Smooth muscle cell (in vitro differentiated cells): ENCODE results near the gene GPR180. TPM values are rescaled to one million over a fixed set of nuclear protein-coding genes. Genes with fewer than 3 reads are reported as not detected.

Experiments used
- DNase-seq: peaks from one replicate; lab custom pipeline; 2025; ENCODE audit not compliant: unreplicated experiment; lab: John Stamatoyannopoulos, UW
- H2AFZ ChIP-seq: fragments of 200-600 bp; sonication (generic); 2 replicates; pipeline ENCODE4 v1.6.0; 2016; ENCODE audit warnings: antibody characterized with exemption, low read depth, mild to moderate bottlenecking
- H3F3A ChIP-seq: fragments of 200-600 bp; sonication (generic); 2 replicates; pipeline ENCODE4 v1.6.0; 2017; ENCODE audit warnings: antibody characterized with exemption, low read depth
- H3K27ac ChIP-seq: fragments of 200-600 bp; sonication (generic); 2 replicates; pipeline ENCODE4 v1.5.1; 2016; ENCODE audit warnings: low read depth, mild to moderate bottlenecking
- H3K27me3 ChIP-seq: fragments of 200-600 bp; sonication (generic); 2 replicates; pipeline ENCODE4 v1.6.1; 2016; ENCODE audit warnings: low read depth, mild to moderate bottlenecking
- H3K36me3 ChIP-seq: fragments of 200-600 bp; sonication (generic); 2 replicates; pipeline ENCODE4 v1.5.1; 2016; ENCODE audit warnings: low read depth
- H3K4me1 ChIP-seq: fragments of 200-600 bp; sonication (generic); 2 replicates; pipeline ENCODE4 v1.5.1; 2016; ENCODE audit warnings: low read depth
- H3K4me2 ChIP-seq: fragments of 200-600 bp; sonication (generic); 2 replicates; pipeline ENCODE4 v1.6.0; 2016; ENCODE audit warnings: mild to moderate bottlenecking
- H3K4me3 ChIP-seq: fragments of 200-600 bp; sonication (generic); 2 replicates; pipeline ENCODE4 v1.5.1; 2016; ENCODE audit warnings: mild to moderate bottlenecking
- H3K79me2 ChIP-seq: fragments of 200-600 bp; sonication (generic); 2 replicates; pipeline ENCODE4 v1.6.0; 2016; ENCODE audit warnings: low read depth, mild to moderate bottlenecking
- H3K9ac ChIP-seq: fragments of 200-600 bp; sonication (generic); 2 replicates; pipeline ENCODE4 v1.6.0; 2016; ENCODE audit warnings: low read depth
- H3K9me3 ChIP-seq: fragments of 200-600 bp; sonication (generic); replicated peaks from 2 replicates; pipeline ENCODE4 v1.5.1; 2016; ENCODE audit warnings: low read depth
- H4K20me1 ChIP-seq: fragments of 200-600 bp; sonication (generic); 2 replicates; pipeline ENCODE4 v1.6.0; 2016; ENCODE audit warnings: low read depth
- WGBS: methylation state at CpG from one replicate; pipeline ENCODE4 v1.1.7; 2016; ENCODE audit warnings: low lambda C conversion rate; 5-methylcytosine and 5-hydroxymethylcytosine counted together
- polyA plus RNA-seq: library from polyadenylated mRNA; unstranded; fragments of >200 nt; fragmentation: Nextera tagmentation; extraction: Ambion mirVana; gene quantifications from 2 replicates; pipeline ENCODE4 v1.2.1, GENCODE V29; 2016
- total RNA-seq: library from RNA; depleted of rRNA; stranded (reverse); fragments of >200 nt; gene quantifications from 2 replicates; pipeline ENCODE4 v1.2.3, GENCODE V29; 2014
- TF ChIP-seq, protein P1 (sequence below): fragments of 200-600 bp; sonication (generic); IDR thresholded peaks from 2 replicates; pipeline ENCODE4 v1.5.1; 2017; ENCODE audit warnings: borderline replicate concordance, mild to moderate bottlenecking, antibody characterized with exemption; ENCODE audit not compliant: insufficient read depth, poor library complexity, severe bottlenecking

The GPR180 gene
- total and polyA plus RNA-seq, 2 experiments from 2014 or later: 10.8 to 25.0 TPM

DNA sequence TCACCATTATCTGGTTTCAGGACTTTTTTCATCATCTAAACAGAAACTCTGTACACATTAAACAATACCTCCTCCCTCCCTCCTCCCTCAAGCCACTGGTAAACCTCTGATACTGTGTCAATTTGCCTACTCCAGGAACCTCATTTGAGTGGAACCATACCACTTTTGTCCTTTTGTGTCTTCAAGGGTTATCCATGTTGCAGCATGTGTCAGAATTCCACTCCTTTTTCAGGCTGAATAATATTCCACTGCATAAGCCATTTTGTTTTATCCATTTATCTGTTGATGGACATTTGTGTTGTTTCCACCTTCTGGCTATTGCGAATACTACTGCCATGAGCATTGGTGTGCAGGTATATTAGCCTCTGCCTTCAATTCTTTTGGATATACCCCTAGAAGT, 33.2 kb upstream of the GPR180 start:
- no peak overlapping the region for H3K4me2 ChIP-seq
- H4K20me1 ChIP-seq: no peaks in the 10 kb centered on the region
- H3F3A ChIP-seq: no peaks in the 10 kb centered on the region
- 100% methylated on average over 1 of the region's 1 CpG for WGBS
- no peaks in the 10 kb centered on the region for H3K79me2 ChIP-seq
- DNase-seq: no peak
- H3K9ac ChIP-seq: no peak overlapping the region
- H3K4me1 ChIP-seq: no peaks in the 10 kb centered on the region
- H3K27me3 ChIP-seq: no peaks in the 10 kb centered on the region
- H3K27ac ChIP-seq: no peak overlapping the region
- no peak overlapping the region for H2AFZ ChIP-seq
- H3K36me3 ChIP-seq: peaks cover 2% of the 10 kb centered on the region
- TF ChIP-seq, protein P1, sequence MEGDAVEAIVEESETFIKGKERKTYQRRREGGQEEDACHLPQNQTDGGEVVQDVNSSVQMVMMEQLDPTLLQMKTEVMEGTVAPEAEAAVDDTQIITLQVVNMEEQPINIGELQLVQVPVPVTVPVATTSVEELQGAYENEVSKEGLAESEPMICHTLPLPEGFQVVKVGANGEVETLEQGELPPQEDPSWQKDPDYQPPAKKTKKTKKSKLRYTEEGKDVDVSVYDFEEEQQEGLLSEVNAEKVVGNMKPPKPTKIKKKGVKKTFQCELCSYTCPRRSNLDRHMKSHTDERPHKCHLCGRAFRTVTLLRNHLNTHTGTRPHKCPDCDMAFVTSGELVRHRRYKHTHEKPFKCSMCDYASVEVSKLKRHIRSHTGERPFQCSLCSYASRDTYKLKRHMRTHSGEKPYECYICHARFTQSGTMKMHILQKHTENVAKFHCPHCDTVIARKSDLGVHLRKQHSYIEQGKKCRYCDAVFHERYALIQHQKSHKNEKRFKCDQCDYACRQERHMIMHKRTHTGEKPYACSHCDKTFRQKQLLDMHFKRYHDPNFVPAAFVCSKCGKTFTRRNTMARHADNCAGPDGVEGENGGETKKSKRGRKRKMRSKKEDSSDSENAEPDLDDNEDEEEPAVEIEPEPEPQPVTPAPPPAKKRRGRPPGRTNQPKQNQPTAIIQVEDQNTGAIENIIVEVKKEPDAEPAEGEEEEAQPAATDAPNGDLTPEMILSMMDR: no peak
- no peaks in the 10 kb centered on the region for H3K9me3 ChIP-seq
- no peak overlapping the region for H3K4me3 ChIP-seq

DNA sequence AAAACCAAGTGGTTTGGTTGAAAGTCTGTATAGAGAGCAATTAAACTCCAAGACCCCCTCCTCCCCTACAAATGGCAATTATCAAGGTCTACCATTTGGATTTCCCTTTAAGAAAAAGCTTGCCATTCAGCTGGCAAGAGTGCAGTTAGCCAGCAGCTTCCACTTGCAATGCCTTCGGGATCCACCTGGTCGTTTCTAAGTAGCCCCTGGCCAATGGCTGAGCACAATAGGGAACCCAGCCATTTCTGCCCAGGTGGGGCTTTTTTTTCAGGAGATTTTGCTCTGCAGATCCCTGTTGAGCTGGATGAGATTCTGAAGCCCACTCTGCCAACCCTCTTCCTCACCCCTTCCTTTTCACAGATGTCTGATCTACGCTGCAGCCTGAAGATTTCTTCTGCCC, 32.0 kb upstream of the GPR180 start:
- Histone ChIP-seq H3F3A (no peaks in the 10 kb centered on the region), H4K20me1 (no peaks in the 10 kb centered on the region), H3K27ac (no peak overlapping the region), H3K9ac (no peak overlapping the region), H3K9me3 (no peaks in the 10 kb centered on the region), H2AFZ (no peak overlapping the region), H3K4me1 (no peaks in the 10 kb centered on the region), H3K79me2 (no peaks in the 10 kb centered on the region), H3K27me3 (no peaks in the 10 kb centered on the region), H3K4me2 (no peak overlapping the region), H3K4me3 (no peak overlapping the region), H3K36me3 (peaks cover 4% of the 10 kb centered on the region)
- DNase-seq: no peak
- 96% methylated on average over 3 of the region's 3 CpGs for WGBS
- TF ChIP-seq, protein P1: no peak

DNA sequence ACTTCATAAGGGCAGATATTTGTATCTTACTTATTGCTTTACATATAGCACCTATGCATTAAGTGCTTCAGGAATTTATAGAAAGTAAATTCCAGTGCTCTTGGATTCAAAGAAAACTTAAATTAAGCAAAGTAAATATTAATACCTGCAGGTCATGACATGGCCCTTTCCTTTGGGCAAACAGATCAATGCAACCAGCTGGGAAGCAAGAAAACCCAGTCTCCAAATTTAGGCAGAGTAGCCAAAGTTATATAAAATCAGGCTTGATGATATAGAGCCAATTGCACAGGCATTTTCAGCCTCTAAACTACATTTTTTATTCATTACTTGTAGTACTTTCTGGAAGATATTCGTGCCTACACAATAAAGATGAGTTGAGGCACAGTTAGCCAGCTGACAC, 22.6 kb upstream of the GPR180 start:
- H2AFZ ChIP-seq: no peak overlapping the region
- no peak overlapping the region for H3K9ac ChIP-seq
- H3K79me2 ChIP-seq: peaks cover under 1% of the 10 kb centered on the region
- H3F3A ChIP-seq: no peaks in the 10 kb centered on the region
- no peak overlapping the region for H3K27ac ChIP-seq
- H3K4me1 ChIP-seq: no peaks in the 10 kb centered on the region
- H3K4me3 ChIP-seq: no peak overlapping the region
- no peaks in the 10 kb centered on the region for H3K9me3 ChIP-seq
- H3K4me2 ChIP-seq: no peak overlapping the region
- 94% methylated on average over 1 of the region's 1 CpG for WGBS
- peaks cover 6% of the 10 kb centered on the region for H4K20me1 ChIP-seq
- H3K36me3 ChIP-seq: peaks cover 24% of the 10 kb centered on the region
- TF ChIP-seq, protein P1: no peak
- no peaks in the 10 kb centered on the region for H3K27me3 ChIP-seq
- DNase-seq: no peak

DNA sequence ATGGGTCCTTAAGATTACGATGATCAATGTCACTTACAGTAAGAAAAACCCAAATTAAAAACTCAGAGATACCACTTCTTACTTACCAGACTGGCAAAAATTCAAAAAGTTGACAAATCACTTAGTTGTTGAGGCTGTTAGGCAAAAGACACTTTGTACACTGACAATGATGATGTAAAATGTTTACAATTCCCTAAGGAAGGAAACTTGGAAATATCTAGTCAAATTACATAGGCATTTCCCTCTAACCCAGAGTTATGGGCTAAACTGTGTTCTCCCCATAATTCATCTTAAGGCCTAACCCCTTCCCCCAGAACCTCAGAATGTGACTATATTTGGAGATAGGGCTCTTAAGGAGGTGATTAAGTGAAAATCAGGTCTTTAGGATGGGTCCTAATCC, 17.7 kb upstream of the GPR180 start:
- Histone ChIP-seq H3K27ac (no peak overlapping the region), H2AFZ (no peak overlapping the region), H3K4me2 (no peak overlapping the region), H4K20me1 (peaks cover 18% of the 10 kb centered on the region), H3K9me3 (no peaks in the 10 kb centered on the region), H3K4me1 (no peaks in the 10 kb centered on the region), H3K27me3 (no peaks in the 10 kb centered on the region), H3K9ac (no peak overlapping the region), H3K36me3 (peaks cover 12% of the 10 kb centered on the region), H3K4me3 (no peak overlapping the region), H3K79me2 (peaks cover 6% of the 10 kb centered on the region), H3F3A (no peaks in the 10 kb centered on the region)
- DNase-seq: no peak
- TF ChIP-seq, protein P1: no peak
- 97% methylated on average over 1 of the region's 1 CpG for WGBS
